ENCODE data around the gene KAT5.
A peak's percentile ranks its signal among the peaks of the same experiment; 100 is the strongest.
"Not testable (repeated sequence)": the region's sequence is repeated elsewhere in the genome, so short reads cannot be mapped to it uniquely, and the experiment has no call there.

KAT5 gene

DNA sequence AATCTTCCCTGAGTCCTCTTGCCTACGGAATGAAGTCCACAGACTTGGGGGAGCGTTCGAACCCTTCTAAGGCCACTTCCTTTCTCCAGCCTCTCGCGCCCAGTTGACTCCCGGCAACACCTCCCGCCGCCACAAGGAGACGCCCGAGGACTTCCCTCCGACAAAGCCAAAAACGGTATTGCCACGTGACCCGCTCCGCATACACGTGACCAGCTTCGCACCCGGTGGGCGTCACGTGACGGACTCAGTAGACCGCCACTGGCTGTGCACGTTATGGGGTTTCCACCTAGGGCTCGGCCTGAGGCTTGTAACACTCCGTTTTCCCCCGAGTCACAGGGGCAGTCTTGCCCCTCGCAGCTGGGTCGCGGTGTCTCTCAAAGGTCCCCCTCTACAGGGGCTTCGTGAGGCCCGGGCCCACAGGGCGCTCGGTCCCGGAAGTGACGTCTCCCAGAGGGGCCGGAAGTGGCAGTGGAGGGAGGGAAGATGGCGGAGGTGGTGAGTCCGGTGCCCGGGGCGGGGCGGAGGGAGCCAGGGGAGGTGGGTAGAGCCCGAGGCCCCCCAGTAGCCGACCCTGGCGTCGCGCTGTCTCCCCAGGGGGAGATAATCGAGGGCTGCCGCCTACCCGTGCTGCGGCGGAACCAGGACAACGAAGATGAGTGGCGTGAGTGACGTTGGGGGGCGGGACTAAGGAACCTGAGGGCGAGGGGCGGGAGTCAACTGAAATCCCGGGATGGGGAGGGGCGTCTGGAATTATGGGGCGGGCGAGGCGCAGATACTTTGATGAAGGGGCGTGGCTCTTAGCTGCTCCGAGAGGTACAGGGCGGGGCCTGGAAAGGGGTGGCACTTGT, at the start of gene KAT5:
Gene KAT5, plus strand, starts transcription at position 468 of the 848 bp plus-strand sequence. Its CDS starts 16 bp downstream, at position 484.
- DNase-seq (ENCODE audit: low spot score), result peak; percentile 98

DNA sequence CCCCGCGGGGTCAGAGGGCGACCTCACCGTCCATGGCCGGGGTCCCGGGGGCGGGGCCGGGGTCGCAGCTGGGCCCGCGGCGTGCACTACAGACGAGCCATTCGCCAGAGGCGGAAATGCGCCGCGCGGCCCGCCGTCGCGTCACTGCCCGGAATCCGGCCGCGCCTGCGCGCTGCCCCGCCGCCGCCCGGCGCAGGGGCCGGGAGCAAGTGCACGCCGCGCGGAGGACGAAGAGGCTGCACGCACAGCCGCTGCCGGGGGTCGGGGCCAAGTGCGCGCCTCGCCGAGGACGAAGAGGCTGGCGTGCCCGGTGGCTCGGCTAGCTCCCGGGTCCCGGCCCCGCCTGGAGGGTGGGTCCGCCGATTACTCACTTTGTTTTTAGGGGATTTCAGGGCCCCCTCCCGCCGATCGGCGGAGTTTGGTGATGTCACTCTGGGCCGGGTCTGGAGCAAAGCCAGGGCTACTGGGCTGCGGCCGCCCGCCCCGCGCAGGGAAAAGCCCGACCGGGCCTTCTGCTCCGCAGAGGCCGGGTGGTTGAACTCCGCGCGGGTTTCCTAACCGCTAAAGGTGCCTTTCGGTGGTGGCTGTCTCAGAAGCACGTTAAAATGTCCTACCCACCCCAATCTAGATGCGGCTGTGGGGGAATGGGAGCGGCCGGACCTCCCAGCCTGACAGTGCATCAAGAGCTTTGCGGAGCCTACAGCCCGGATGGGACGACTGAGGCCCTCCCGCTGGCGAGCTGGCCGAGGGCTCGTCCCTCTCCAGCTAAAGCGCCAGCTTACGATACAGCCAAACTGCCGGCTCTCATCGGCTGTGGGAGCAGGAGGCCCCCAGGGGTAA, 49.0 kb upstream of the KAT5 start, which contains the start of gene RELA:
Gene RELA, minus strand, starts transcription at position 118 of the 840 bp plus-strand sequence. Its CDS starts 84 bp downstream, at position 34.
- peak; percentile 93 for DNase-seq (ENCODE audit: low spot score)

DNA sequence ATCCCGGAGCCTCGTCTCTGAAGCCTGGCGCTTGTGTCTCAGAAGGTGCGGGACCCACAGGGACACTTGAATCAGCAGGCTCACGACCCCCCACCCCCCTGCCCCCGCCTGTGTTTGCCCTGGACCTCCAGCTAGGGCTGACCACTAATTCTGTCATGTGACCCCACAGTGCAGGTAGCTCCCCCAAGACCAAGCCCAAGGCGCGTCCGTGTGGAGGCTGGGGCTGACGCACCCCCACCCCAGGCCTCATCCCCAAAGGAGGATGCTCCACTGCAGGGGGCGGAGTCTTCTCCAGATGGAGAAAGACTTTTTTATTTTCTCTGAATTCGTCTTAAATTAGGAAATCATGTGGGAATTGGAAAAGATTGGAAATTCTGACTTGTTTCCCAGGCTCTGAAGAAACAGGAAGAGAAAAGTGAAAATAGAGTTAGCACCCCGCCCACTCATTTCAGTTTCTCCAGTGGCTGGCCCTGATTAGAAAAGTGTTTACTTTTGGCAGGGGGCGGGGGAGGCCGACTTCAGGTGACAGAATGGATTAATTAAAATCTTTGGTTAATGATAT, 48.3 kb upstream of the KAT5 start:
- DNase-seq (ENCODE audit: low spot score), result peak; percentile 62

DNA sequence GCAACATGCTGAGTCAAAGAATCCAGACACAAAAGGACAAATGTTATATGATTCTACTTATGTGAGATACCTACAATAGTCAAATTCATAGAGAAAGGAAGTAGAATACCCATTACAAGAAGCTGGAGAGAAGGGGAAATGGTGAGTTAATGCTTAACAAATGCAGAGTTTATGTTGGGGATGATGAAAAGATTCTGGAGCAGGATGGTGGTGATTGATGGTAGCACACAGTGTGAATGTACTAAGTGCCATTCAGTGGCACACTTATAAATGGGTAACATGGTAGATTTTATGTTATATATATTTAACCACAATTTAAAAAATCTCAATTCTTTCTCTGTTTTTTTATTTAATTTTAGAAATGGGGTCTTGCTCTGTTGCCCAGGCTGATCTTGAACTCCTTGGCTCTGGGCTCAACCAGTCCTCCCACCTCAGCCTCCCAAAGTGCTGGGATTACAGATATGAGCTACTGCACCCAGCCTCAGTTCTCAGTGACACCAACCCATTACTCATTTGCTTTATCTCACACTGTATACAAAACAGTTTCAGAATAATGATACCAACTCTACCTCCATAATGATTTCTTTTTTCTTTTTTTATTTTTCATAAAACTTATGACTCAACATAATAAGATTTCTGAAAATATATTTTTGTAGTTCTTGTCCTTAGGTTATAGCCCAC, 39.7 kb upstream of the KAT5 start:
- no peak for DNase-seq (ENCODE audit: low spot score)

DNA sequence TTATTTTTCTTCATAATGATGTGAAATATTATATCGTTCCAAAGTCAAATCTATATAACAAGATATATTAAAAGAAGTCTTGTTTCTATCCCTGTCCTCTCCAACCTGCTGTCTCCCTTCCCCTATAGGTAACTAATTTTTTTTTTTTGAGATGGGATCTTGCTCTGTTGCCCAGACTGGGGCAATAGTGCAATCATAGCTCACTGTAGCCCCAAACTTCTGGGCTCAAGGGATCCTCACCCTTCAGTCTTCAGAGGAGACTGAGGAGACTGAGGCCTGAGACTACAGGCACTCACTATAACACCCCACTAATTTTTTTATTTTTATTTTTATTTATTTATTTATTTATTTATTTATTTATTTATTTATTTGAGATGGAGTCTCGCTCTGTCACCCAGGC, 39.1 kb upstream of the KAT5 start:
- DNase-seq (ENCODE audit: low spot score), result no peak

DNA sequence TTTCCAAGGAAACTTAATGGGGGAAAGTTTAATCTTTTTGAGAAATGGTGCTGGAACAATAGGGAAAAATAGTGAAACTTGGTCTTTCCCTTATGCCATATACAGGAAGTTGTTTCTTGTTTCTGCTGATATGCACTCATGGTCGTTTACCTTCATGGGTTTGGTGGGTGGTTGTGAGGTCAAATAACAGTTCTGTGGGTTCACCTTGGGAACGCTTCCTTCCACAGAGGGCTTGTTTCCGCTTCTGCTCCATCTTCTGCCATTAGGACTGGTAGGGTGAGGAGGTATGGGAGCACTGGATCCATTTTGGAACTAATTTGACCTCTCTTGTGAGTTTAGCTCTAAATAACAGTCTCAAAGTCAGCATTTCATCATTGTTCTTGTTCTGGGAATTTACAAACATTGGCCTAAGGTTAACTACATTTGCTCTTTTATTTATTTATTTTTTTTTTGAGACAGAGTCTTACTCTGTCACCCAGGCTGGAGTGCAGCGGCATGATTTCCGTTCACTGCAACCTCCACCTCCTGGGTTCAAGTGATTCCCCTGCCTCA, 31.8 kb upstream of the KAT5 start:
- no peak for DNase-seq (ENCODE audit: low spot score)

DNA sequence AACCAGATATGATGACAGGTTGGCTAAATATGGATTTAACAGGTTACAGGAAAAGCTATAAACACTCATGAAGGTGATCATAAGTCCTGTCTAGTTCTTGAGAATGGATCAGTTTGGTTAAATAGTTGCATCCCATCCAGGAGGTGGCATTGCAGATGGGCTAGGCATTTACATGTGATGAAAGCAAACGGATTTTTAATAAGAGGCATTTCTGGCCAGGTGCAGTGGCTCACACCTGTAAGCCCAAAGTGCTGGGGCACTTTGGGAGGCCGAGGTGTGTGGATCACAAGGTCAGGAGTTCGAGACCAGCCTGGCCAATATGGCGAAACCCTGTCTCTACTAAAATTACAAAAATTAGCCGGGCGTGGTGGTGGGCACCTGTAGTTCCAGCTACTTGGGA, 28.6 kb upstream of the KAT5 start:
- not testable (repeated sequence) for DNase-seq (ENCODE audit: low spot score)

DNA sequence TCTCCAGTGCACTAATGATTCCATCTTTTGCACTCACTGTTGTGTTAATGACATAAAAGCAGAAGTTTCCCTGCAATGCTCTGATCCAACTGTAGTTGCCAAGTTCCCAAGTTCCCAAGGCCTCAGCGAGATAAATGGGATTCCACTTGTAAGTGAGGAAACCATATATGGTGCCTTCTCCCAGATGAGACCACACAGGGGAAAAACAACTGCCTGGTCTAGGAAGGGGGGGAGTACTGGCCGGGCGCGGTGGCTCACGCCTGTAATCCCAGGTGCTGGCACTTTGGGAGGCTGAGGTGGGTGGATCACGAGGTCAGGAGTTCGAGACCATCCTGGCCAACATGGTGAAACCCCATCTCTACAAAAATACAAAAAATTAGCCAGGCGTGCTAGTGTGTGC, 26.1 kb upstream of the KAT5 start:
- DNase-seq (ENCODE audit: low spot score), result no peak

DNA sequence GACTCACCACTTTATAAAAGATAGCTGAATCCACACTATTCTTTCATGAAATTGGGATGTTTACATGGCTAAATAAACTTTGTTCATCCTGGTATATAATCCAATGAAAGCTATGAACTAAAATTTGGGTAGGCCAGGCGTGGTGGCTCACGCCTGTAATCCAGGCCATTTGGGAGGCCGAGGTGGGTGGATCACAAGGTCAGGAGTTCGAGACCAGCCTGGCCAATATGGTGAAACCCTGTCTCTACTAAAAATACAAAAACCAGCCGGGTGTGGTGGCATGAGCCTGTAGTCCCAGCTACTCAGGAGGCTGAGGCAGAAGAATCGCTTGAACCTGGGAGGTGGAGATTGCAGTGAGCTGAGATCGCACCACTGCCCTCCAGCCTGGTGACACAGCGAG, 20.2 kb upstream of the KAT5 start:
- DNase-seq (ENCODE audit: low spot score), result not testable (repeated sequence)

DNA sequence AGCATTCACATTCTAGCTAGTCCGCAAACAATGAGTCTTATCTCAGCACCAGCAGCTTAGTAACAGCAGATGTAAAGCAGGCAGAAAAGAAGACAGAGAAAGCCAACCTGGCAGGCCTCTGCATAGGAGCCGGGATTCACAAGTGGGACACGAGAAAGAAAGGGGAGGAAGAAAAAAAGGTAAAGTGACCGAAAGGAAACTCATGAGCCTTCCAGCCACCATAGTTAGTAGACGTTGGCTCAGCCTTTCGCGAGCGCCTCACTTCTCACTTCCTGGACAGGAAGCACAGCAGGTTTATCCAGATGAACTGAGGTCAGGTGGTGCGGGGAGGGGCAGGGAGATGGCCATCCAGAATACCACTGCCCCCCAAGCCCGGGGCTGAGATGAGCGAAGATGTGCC, 19.7 kb upstream of the KAT5 start:
- no peak for DNase-seq (ENCODE audit: low spot score)

DNA sequence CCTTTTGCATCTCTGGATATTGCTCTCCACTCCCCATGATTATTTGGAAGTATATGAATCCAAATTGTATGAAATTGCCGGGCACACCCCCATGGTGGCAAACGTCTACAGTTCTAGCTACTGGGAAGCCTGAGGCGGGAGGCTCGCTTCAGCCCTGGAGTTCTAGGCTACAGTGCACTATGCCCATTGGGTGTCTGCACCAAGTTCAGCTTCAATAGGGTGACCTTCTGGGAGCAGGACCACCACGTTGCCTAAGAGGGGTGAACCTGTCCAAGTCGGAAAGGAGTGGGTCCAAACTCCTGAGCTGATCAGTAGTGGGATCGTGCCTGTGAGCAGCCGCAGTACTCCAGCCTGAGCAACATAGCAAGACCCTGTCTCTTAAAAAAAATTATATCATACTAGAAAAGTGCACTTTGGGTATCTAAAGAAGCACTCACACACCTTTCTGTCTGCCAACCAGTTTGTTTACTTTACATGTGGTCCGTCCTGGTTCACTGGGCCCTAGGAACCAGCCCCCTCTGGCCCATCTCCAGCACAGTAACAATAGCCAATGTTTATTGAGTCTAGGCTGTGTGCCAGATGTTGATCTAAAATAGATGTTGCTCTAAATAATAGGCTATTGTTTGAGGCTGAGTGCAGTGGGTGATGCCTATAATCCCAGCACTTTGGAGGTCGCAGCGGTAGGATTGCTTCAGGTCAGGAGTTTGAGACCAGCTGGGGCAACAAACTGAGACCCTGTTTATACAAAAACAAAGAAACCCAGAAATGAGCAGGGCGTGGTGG, 16.4 kb upstream of the KAT5 start:
- peak; percentile 86 for DNase-seq (ENCODE audit: low spot score)

DNA sequence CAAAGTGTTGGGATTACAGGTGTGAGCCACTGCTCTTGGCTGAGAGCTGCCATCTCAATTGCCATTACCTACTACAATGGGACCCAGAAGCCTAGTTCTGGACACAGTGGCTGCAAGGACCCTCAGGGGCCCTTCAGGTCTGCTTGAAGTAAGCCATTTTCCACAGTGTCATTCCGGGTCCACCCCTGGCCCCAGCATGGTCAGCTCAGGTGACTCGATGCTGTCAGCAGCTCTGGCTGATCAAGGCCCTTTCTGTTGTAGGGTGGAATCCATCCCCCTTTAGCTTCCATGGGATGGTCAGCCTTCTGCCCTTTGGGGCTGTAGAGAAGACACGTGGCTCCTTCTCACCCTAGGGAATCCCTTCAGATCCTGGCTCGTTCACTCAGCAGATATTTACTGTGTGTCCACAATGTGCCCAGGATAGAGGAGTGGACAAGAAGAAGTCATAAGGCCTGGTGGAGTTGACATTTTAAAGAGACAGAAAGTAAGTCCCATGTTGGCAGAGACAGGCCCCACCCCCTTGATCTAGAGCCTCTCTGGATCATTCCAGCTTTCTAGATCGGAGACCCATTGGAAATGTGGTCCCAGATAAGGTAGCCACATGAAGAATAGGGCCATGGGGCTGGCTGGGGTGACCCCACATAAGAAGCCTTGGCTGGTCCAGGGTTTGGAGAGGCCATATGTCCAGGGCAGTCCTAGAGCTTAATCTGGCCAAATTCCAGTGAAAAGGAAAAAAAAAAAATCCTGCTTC, 15.1 kb upstream of the KAT5 start:
- DNase-seq (ENCODE audit: low spot score), result no peak

DNA sequence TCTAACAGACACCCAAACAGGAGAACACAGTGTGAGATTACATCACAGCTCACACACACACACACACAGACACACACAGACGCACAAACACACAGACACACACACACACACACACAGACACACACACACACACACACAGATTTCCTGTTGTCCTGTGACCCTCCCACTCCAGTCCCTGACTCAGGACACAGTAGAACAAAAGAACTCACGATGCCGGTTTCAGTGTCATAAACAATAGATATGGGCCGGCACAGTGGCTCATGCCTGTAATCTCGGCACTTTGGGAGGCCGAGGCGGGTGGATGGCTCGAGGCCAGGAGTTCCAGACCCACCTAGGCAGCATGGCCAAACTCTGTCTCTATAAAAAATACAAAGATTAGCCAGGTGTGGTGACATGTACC, 13.8 kb upstream of the KAT5 start:
- DNase-seq (ENCODE audit: low spot score), result no peak

DNA sequence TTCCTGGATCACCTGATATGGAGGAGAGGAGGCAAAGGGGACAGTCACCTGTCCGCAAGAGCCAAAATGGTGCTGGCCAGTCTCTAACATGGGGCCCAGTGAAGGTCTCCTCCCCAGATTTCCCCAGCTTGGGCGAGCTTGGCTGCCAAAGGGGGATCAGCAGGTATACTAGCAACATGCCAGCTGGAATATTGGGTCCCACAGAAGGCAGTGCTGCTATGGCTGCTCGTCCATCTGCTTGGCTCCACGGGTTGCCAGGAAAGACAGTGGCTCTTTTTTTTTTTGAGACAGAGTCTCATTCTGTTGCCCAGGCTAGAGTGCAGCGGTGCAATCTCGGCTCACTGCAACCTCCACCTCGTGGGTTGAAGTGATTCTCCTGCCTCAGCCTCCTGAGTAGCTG, 12.7 kb upstream of the KAT5 start:
- DNase-seq (ENCODE audit: low spot score), result no peak

DNA sequence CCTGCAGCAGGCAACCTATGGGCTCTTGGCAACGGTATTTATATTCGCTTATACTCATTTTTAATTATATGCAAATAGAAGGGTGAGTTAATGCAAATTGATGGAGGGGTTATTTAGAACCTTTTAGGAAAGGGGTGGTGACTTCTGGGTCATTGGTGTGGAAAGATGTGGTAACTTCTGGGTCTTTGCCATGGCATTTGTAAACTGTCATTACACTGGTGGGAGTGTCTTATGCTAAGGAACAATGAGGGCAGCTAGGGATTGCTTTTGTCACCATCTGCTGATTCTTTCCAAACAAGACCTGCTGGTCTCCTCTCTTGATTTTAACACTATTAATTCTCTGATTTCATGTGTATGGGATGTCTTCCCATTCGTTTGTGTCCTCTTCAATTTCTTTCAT, 11.7 kb upstream of the KAT5 start:
- DNase-seq (ENCODE audit: low spot score), result no peak

DNA sequence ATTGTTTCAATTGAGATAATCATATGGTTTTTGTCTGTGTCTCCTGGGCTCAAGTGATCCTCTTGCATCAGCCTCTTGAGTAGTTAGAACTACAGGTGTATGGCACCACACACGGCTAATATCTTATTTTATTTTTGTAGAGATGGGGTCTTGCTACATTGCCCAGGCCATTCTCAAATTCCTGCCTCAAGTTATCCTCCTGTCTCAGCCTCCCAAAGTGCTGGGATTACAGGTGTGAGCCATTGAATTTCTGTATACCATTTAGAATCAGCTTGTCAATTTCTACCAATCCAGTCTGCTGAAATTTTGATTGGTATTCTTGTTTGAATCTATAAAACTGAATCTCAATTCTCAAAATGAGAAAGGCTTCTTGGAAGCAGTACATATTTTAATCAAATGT, 10.4 kb upstream of the KAT5 start:
- DNase-seq (ENCODE audit: low spot score), result no peak

DNA sequence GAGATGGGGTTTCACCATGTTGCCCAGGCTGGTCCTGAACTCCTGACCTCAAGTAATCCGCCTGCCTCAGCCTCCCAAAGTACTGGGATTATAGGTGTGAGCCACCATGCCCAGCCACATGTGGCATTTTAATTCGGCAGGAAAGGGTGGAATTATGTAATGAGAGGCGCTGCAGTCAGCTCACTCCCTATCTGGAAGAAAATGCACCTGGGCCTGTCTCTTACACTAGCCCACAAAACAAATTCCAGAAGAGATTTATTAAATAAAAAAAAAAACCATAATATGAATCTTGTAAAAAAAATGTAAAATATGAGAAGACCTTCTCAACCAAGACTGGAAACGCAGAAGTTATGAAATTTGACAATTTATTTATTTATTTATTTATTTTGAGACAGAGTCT, 8.2 kb upstream of the KAT5 start:
- DNase-seq (ENCODE audit: low spot score), result no peak

DNA sequence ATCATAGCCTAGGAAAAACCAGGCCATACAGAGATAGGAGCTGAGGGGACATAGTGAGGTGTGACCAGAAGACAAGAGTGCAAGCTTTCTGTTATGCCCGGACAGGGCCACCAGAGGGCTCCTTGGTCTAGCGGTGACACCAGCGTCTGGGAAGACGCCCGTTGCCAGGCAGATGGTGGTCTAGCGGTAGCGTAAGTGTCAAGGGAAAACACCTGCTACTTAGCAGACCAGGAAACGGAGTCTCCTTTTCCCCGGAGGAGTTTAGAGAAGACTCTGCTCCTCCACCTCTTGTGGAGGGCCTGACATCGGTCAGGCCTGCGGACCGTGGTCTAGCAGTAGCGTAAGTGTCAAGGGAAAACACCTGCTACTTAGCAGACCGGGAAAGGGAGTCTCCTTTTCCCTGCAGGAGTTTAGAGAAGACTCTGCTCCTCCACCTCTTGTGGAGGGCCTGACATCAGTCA, 5.7 kb upstream of the KAT5 start:
- not testable (repeated sequence) for DNase-seq (ENCODE audit: low spot score)

DNA sequence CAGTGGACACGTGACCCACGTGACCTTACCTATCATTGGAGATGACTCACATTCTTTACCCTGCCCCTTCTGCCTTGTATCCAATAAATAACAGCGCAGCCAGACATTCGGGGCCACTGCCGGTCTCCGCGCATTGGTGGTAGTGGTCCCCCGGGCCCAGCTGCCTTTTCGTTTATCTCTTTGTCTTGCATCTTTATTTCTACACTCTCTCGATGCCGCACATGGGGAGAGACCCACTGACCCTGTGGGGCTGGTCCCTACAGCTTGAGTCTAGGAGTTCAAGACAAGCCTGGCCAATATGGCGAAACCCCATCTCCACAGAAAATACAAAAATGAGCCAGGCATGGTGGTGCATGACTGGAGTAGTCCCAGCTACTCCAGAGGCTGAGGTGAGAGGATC, 5.0 kb upstream of the KAT5 start:
- DNase-seq (ENCODE audit: low spot score), result not testable (repeated sequence)

DNA sequence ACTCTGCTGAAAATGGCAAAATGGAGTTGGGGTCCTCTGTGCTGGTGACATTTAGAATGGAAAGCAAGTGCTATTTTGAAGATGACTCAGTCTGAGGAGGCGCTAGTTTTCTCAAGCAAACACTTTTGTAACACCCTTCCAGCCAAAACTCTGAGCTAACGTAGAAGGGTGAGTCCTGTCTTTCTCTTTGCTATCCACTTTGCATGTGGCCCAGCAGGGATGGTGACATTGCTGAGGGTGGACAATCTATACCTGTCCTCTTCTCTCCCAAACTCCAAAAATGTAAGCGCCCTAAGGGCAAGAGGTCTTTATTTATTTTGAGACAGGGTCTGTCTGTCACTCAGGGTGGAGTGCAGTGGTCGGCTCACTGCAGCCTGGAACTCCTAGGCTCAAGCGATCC, 3.6 kb upstream of the KAT5 start:
- DNase-seq (ENCODE audit: low spot score), result no peak

Data from putamen (tissue), 1 donor.